CD4-positive, alpha-beta T cell (primary cell): ENCODE results near the gene BTBD16. TPM values are rescaled to one million over a fixed set of nuclear protein-coding genes. Genes with fewer than 3 reads are reported as not detected.

Experiments used
- ATAC-seq: fragments of 200-7000 bp; cut with Tn5 transposase; one replicate; pipeline ENCODE4 v1.10.0; 2022; ENCODE audit warnings: mild to moderate bottlenecking; ENCODE audit not compliant: poor library complexity
- CTCF ChIA-PET: fragments of 350-600 bp; sonication (Branson Sonifier 250); formaldehyde crosslinking; loops from one replicate; lab custom pipeline; 2021; ENCODE audit warnings: antibody characterized with exemption, inconsistent platforms; lab: Charles Lee
- POLR2A ChIA-PET: fragments of 350-600 bp; sonication (Branson Sonifier 250); formaldehyde crosslinking; loops from one replicate; lab custom pipeline; 2021; ENCODE audit warnings: antibody characterized with exemption, inconsistent platforms; lab: Charles Lee
- DNase-seq, 14 experiments: peaks; one replicate each; pipeline ENCODE4 v3.0.0-alpha.2; 2013 to 2020; ENCODE audit warnings: mixed read lengths in 2 of 14
- H3K27ac ChIP-seq, 2 donors: one replicate each; pipeline versions ENCODE4 v1.5.1 to v1.7.0; 2013; ENCODE audit warnings: low read length in 2 of 2, low read depth in 1 of 2, mild to moderate bottlenecking in 1 of 2
- H3K27me3 ChIP-seq, 2 experiments: 1 replicate in 1 of 2; 2 replicates in 1 of 2; pipeline versions ENCODE4 v1.6.1 to v1.7.0; 2013; ENCODE audit warnings: low read length in 2 of 2, control low read depth in 1 of 2, mild to moderate bottlenecking in 1 of 2, moderate library complexity in 1 of 2; ENCODE audit not compliant: insufficient read depth in 2 of 2, control insufficient read depth in 1 of 2
- H3K36me3 ChIP-seq: one replicate; pipeline ENCODE4 v1.6.1; 2013; ENCODE audit warnings: low read length, control low read depth; ENCODE audit not compliant: insufficient read depth
- H3K4me1 ChIP-seq: one replicate; pipeline ENCODE4 v1.6.1; 2013; ENCODE audit warnings: low read length, control low read depth; ENCODE audit not compliant: insufficient read depth
- H3K4me3 ChIP-seq: one replicate; pipeline ENCODE4 v1.5.1; 2013; ENCODE audit warnings: mild to moderate bottlenecking, low read length, moderate library complexity
- H3K9me3 ChIP-seq, 2 experiments: 1 replicate in 1 of 2; 2 replicates in 1 of 2; pipeline versions ENCODE4 v1.6.1 to v1.7.0; 2013; ENCODE audit warnings: low read length in 2 of 2, mild to moderate bottlenecking in 2 of 2, control low read depth in 1 of 2, moderate library complexity in 1 of 2; ENCODE audit not compliant: control insufficient read depth in 1 of 2, insufficient read depth in 1 of 2
- H3K27ac Mint-ChIP-seq: one replicate; pipeline ENCODE4 v1.8.0; 2020; ENCODE audit warnings: mixed read lengths
- H3K27me3 Mint-ChIP-seq: one replicate; pipeline ENCODE4 v1.8.0; 2021; ENCODE audit warnings: mixed read lengths
- H3K36me3 Mint-ChIP-seq: one replicate; pipeline ENCODE4 v1.8.0; 2021; ENCODE audit warnings: low read depth, mixed read lengths
- H3K4me1 Mint-ChIP-seq: one replicate; pipeline ENCODE4 v1.8.0; 2021; ENCODE audit warnings: low read depth, mixed read lengths
- H3K4me3 Mint-ChIP-seq: one replicate; pipeline ENCODE4 v1.8.0; 2020; ENCODE audit warnings: mild to moderate bottlenecking, mixed read lengths
- H3K9me3 Mint-ChIP-seq: one replicate; pipeline ENCODE4 v1.8.0; 2020; ENCODE audit warnings: mixed read lengths
- intact Hi-C, 2 experiments: fragments of 100-400 bp; cut with DNase I in 1 of 2; cut with micrococcal nuclease in 1 of 2; formaldehyde crosslinking; loops; one replicate each; pipeline versions ENCODE4 v1.15.1 to v1.9.0; 2023 to 2025; cut with DNase I, micrococcal nuclease
- total RNA-seq, 174 experiments: library from RNA in 2 of 174; stranded (reverse) in 2 of 174; gene quantifications; one replicate each; pipeline ENCODE4 v1.2.3 and lab custom pipeline; 2021 to 2026
- TF ChIP-seq, protein P1 (sequence below): fragments of 200-600 bp; IDR thresholded peaks from one replicate; pipeline ENCODE4 v1.8.0; 2022; ENCODE audit warnings: antibody characterized with exemption, mild to moderate bottlenecking

The BTBD16 gene
- total RNA-seq, 2 experiments from 2014 or later = not detected

DNA sequence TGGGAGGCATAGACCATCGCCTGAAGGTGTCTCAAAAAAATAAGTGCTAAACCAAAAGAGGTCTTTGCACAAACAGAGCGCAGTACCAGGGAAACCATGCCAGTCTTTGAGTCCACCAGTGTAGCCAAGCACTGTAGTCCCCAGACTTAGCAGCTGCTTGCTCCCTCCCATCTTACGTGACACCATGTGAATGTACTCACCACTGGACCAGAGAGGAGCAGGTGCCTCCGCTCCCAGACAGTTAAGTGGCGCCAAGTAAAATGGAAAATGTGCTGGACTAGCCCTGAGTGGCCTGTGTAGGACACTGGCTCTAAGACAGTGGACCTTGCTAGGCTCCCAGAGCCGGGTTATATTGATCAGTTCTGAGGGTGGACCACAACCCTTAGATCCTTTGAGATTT is 55.7 kb downstream of the BTBD16 start:
- intact Hi-C loops = no loop called here
- ChIA-PET POLR2A (no interaction called here), CTCF (no interaction called here)
- no peak overlapping the region for H3K4me3 Mint-ChIP-seq
- H3K36me3 Mint-ChIP-seq = no peaks in the 10 kb centered on the region
- Histone ChIP-seq H3K27me3 (peaks cover 6% of the 10 kb centered on the region in 2 experiments), H3K9me3 (no peaks in the 10 kb centered on the region), H3K4me1 (no peaks in the 10 kb centered on the region), H3K4me3 (no peak overlapping the region), H3K36me3 (no peaks in the 10 kb centered on the region), H3K27ac (no peak overlapping the region)
- H3K9me3 Mint-ChIP-seq = no peaks in the 10 kb centered on the region
- H3K27ac Mint-ChIP-seq = no peak overlapping the region
- TF ChIP-seq, protein P1, sequence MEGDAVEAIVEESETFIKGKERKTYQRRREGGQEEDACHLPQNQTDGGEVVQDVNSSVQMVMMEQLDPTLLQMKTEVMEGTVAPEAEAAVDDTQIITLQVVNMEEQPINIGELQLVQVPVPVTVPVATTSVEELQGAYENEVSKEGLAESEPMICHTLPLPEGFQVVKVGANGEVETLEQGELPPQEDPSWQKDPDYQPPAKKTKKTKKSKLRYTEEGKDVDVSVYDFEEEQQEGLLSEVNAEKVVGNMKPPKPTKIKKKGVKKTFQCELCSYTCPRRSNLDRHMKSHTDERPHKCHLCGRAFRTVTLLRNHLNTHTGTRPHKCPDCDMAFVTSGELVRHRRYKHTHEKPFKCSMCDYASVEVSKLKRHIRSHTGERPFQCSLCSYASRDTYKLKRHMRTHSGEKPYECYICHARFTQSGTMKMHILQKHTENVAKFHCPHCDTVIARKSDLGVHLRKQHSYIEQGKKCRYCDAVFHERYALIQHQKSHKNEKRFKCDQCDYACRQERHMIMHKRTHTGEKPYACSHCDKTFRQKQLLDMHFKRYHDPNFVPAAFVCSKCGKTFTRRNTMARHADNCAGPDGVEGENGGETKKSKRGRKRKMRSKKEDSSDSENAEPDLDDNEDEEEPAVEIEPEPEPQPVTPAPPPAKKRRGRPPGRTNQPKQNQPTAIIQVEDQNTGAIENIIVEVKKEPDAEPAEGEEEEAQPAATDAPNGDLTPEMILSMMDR = no peak
- no peaks in the 10 kb centered on the region for H3K4me1 Mint-ChIP-seq
- peaks cover 66% of the 10 kb centered on the region for H3K27me3 Mint-ChIP-seq
- ATAC-seq (no peak), DNase-seq (no peak)

DNA sequence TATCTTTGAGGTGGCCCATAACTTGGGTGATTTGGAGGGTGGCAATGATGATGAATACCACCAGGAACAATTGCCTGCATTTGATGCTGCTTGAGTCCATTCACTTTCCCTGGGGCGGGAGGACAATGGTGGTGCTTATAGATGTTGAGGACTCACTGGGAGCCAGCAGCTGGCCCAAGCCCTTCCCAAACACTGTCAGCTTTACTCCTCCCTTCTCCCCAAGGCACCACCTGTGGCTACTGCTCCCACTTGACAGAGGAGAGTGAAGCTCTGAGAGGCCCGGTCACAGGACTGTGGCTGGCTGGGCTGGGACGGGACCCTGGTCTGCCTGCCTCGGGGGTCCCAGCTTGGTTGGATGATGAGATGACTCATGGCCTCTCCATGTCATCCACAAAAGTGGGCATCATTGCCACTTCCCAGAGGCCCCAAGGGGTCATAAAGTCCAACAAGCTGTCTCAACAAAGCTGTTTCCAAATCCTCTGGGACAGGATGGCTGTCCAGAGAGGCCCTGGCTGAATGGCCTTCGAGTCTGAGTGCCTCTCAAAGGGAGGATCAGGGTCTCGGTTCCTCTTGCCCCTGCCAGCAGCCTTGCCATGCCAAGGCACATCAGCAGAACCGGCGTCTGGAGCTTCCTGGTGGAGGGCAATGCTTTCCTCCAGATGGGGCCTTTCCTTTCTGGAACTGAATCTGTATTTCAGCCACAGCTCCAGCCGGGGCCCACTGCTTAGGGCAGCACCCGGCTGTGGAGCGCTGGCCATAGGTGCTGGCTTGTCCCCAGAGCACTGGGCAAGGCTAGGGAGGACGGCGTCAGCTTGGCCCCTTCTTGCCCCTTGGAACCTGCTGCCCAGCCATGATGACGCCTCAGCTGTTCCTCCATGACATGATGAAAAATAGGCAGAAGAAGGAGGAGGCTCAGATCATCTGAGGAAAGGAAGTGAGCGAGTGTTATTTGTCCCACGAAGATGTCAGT is 56.4 kb downstream of the BTBD16 start:
- TF ChIP-seq, protein P1 = no peak
- Mint-ChIP-seq H3K36me3 (no peaks in the 10 kb centered on the region), H3K4me3 (no peak overlapping the region), H3K27me3 (peaks cover 66% of the 10 kb centered on the region), H3K9me3 (no peaks in the 10 kb centered on the region), H3K4me1 (no peaks in the 10 kb centered on the region), H3K27ac (no peak overlapping the region)
- CTCF ChIA-PET = no interaction called here
- H3K27me3 ChIP-seq = peaks cover under 1 to 6% of the 10 kb centered on the region in 2 experiments
- no peaks in the 10 kb centered on the region for H3K4me1 ChIP-seq
- no peak overlapping the region for H3K27ac ChIP-seq
- POLR2A ChIA-PET = no interaction called here
- no peaks in the 10 kb centered on the region for H3K9me3 ChIP-seq
- ATAC-seq (no peak), DNase-seq (no peak)
- H3K4me3 ChIP-seq = no peak overlapping the region
- intact Hi-C loops = no loop called here
- no peaks in the 10 kb centered on the region for H3K36me3 ChIP-seq

DNA sequence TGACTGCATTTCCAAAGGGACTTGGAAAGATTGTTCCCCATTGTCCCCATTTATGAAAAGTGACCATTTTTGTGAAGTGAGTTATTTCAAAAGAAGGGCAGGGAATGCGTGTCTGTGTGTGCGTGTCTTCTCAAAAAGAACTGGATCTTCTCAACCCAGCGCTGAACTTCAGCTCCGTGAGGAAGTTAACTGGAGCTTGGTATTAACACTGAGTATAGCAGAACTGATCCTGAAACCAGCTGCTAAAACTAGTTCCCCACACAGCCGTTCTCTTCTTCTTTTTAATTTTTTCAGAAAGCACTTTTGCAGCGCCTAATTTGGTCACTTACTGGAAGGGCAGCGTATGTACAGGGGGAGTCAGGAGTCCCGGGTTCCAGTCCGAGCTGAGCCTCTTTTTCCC is 57.6 kb downstream of the BTBD16 start:
- H3K27me3 ChIP-seq = peaks cover 0 to 6% of the 10 kb centered on the region in 2 experiments
- ChIA-PET CTCF (no interaction called here), POLR2A (no interaction called here)
- no peaks in the 10 kb centered on the region for H3K4me1 ChIP-seq
- no peak overlapping the region for H3K27ac Mint-ChIP-seq
- H3K4me1 Mint-ChIP-seq = no peaks in the 10 kb centered on the region
- H3K4me3 Mint-ChIP-seq = no peak overlapping the region
- DNase-seq = peak in 1 of 14 experiments; percentile 2
- H3K36me3 ChIP-seq = no peaks in the 10 kb centered on the region
- intact Hi-C loops = no loop called here
- no peak for ATAC-seq
- H3K9me3 ChIP-seq = no peaks in the 10 kb centered on the region
- H3K36me3 Mint-ChIP-seq = no peaks in the 10 kb centered on the region
- TF ChIP-seq, protein P1 = no peak
- no peak overlapping the region for H3K27ac ChIP-seq
- no peak overlapping the region for H3K4me3 ChIP-seq
- no peaks in the 10 kb centered on the region for H3K9me3 Mint-ChIP-seq
- H3K27me3 Mint-ChIP-seq = peaks cover 54% of the 10 kb centered on the region
